Fibroblast of villous mesenchyme (primary cell): ENCODE data around the gene STK10. TPM values are rescaled to one million over a fixed set of nuclear protein-coding genes. Genes with fewer than 3 reads are reported as not detected.

Experiments used
- DNase-seq: peaks from one replicate; pipeline ENCODE4 v3.0.0-alpha.2; 2010; ENCODE audit warnings: low read depth
- H3K4me3 ChIP-seq: 2 replicates; pipeline ENCODE4 v1.5.1; 2011; ENCODE audit warnings: low read depth, mild to moderate bottlenecking, low read length
- CTCF ChIP-seq: IDR thresholded peaks from 2 replicates; pipeline ENCODE4 v1.5.1; 2012; ENCODE audit warnings: low read depth, mild to moderate bottlenecking, low read length; ENCODE audit not compliant: insufficient read depth
- total RNA-seq: library from RNA; depleted of rRNA; stranded (reverse); fragments of >200 nt; gene quantifications from 2 replicates; pipeline ENCODE4 v1.2.3, GENCODE V29; 2012

STK10 gene
- total RNA-seq, 1 donor = 32.4 TPM

- TF ChIP-seq CTCF = no peak
- DNase-seq = no peak
- H3K4me3 ChIP-seq = no peak overlapping the region
Observed at GRCh38 chr5:172118891-172119290, 69.1 kb downstream of the STK10 start.

- DNase-seq = no peak
- no peak overlapping the region for H3K4me3 ChIP-seq
- no peak for TF ChIP-seq CTCF
Observed at GRCh38 chr5:172117977-172118701, 69.9 kb downstream of the STK10 start.

GRCh38 chr5:172115541-172115982 is 72.5 kb downstream of the STK10 start:
- no peak for TF ChIP-seq CTCF
- DNase-seq = no peak

GRCh38 chr5:172114875-172115422 is 73.1 kb downstream of the STK10 start:
- no peak for DNase-seq
- no peak overlapping the region for H3K4me3 ChIP-seq
- TF ChIP-seq CTCF = no peak

More at GRCh38 chr5:172115541-172115982, 72.5 kb downstream of the STK10 start:
- no peak overlapping the region for H3K4me3 ChIP-seq

- peak; percentile 18 for DNase-seq
- no peak overlapping the region for H3K4me3 ChIP-seq
- no peak for TF ChIP-seq CTCF
Observed at GRCh38 chr5:172113036-172113435, 75.0 kb downstream of the STK10 start.

GRCh38 chr5:172111852-172112225 is 76.2 kb downstream of the STK10 start:
- DNase-seq = peak; percentile 91
- TF ChIP-seq CTCF = no peak
- peak overlapping the region; percentile 16 for H3K4me3 ChIP-seq
